ENCODE results near the gene SARM1.

SARM1 gene

GRCh38 chr17:28371245-28372202, at the start of gene SARM1:
SARM1 (plus strand) TSS chr17:28371694; CDS start chr17:28372033, 339 bp downstream.
- H3K27ac Mint-ChIP-seq = peak within 1 kb of the TSS; percentile 93
- ATAC-seq (peak; percentile 91), DNase-seq (ENCODE audit: low spot score in 2 of 2) (peak; percentile 86 to 97)
- peak within 1 kb of the TSS; percentile 84 for H3K4me3 Mint-ChIP-seq
- peaks cover 26% of the 10 kb centered on the region for H3K4me1 Mint-ChIP-seq
- H3K36me3 Mint-ChIP-seq = peaks cover 12% of the 10 kb centered on the region
- H3K9me3 Mint-ChIP-seq = no peaks in the 10 kb centered on the region

GRCh38 chr17:28324267-28324745, 47.2 kb upstream of the SARM1 start:
- ATAC-seq = no peak
- no peak overlapping the region for H3K27ac Mint-ChIP-seq
- H3K4me1 Mint-ChIP-seq = peaks cover 46% of the 10 kb centered on the region
- peaks cover 47% of the 10 kb centered on the region for H3K36me3 Mint-ChIP-seq
- H3K9me3 Mint-ChIP-seq = no peaks in the 10 kb centered on the region
- no peak for DNase-seq (ENCODE audit: low spot score in 2 of 2)
- no peak overlapping the region for H3K4me3 Mint-ChIP-seq

GRCh38 chr17:28324781-28325180, 46.7 kb upstream of the SARM1 start:
- DNase-seq (ENCODE audit: low spot score in 2 of 2) (no peak), ATAC-seq (no peak)
- Mint-ChIP-seq H3K4me3 (no peak overlapping the region), H3K27ac (no peak overlapping the region), H3K9me3 (no peaks in the 10 kb centered on the region), H3K4me1 (peaks cover 44% of the 10 kb centered on the region), H3K36me3 (peaks cover 51% of the 10 kb centered on the region)

- H3K4me1 Mint-ChIP-seq = peaks cover 40% of the 10 kb centered on the region
- no peak for DNase-seq (ENCODE audit: low spot score in 2 of 2)
- ATAC-seq = no peak
- H3K36me3 Mint-ChIP-seq = peaks cover 51% of the 10 kb centered on the region
- H3K9me3 Mint-ChIP-seq = no peaks in the 10 kb centered on the region
- no peak overlapping the region for H3K27ac Mint-ChIP-seq
- no peak overlapping the region for H3K4me3 Mint-ChIP-seq
Observed at GRCh38 chr17:28325211-28325610, 46.3 kb upstream of the SARM1 start.

GRCh38 chr17:28326114-28326513, 45.4 kb upstream of the SARM1 start:
- ATAC-seq = no peak
- Mint-ChIP-seq H3K4me3 (no peak overlapping the region), H3K9me3 (no peaks in the 10 kb centered on the region), H3K27ac (no peak overlapping the region), H3K4me1 (peaks cover 31% of the 10 kb centered on the region), H3K36me3 (peaks cover 54% of the 10 kb centered on the region)
- DNase-seq (ENCODE audit: low spot score in 2 of 2) = no peak

- DNase-seq (ENCODE audit: low spot score in 2 of 2) (peak in 1 of 2 donors; percentile 74), ATAC-seq (peak; percentile 100)
- no peak overlapping the region for H3K4me3 Mint-ChIP-seq
- no peaks in the 10 kb centered on the region for H3K9me3 Mint-ChIP-seq
- H3K27ac Mint-ChIP-seq = peak overlapping the region; percentile 52
- H3K4me1 Mint-ChIP-seq = peaks cover 25% of the 10 kb centered on the region
- peaks cover 62% of the 10 kb centered on the region for H3K36me3 Mint-ChIP-seq
Observed at GRCh38 chr17:28327031-28327607, 44.4 kb upstream of the SARM1 start.

- peaks cover 28% of the 10 kb centered on the region for H3K4me1 Mint-ChIP-seq
- DNase-seq (ENCODE audit: low spot score in 2 of 2) = no peak
- H3K36me3 Mint-ChIP-seq = peaks cover 62% of the 10 kb centered on the region
- H3K9me3 Mint-ChIP-seq = no peaks in the 10 kb centered on the region
- peak overlapping the region; percentile 52 for H3K27ac Mint-ChIP-seq
- H3K4me3 Mint-ChIP-seq = no peak overlapping the region
- no peak for ATAC-seq
Observed at GRCh38 chr17:28327709-28328108, 43.8 kb upstream of the SARM1 start.

- DNase-seq (ENCODE audit: low spot score in 2 of 2) (no peak), ATAC-seq (no peak)
- Mint-ChIP-seq H3K4me3 (no peak overlapping the region), H3K4me1 (peaks cover 28% of the 10 kb centered on the region), H3K27ac (no peak overlapping the region), H3K9me3 (no peaks in the 10 kb centered on the region), H3K36me3 (peaks cover 62% of the 10 kb centered on the region)
Observed at GRCh38 chr17:28328325-28328724, 43.2 kb upstream of the SARM1 start.

- H3K9me3 Mint-ChIP-seq = no peaks in the 10 kb centered on the region
- no peak for ATAC-seq
- H3K4me3 Mint-ChIP-seq = no peak overlapping the region
- no peak for DNase-seq (ENCODE audit: low spot score in 2 of 2)
- no peak overlapping the region for H3K27ac Mint-ChIP-seq
- peaks cover 44% of the 10 kb centered on the region for H3K4me1 Mint-ChIP-seq
- peaks cover 67% of the 10 kb centered on the region for H3K36me3 Mint-ChIP-seq
Observed at GRCh38 chr17:28330671-28331070, 40.8 kb upstream of the SARM1 start.

GRCh38 chr17:28331891-28332420, 39.5 kb upstream of the SARM1 start:
- Mint-ChIP-seq H3K27ac (peak overlapping the region; percentile 33), H3K4me1 (peaks cover 39% of the 10 kb centered on the region), H3K9me3 (no peaks in the 10 kb centered on the region), H3K4me3 (no peak overlapping the region), H3K36me3 (peaks cover 58% of the 10 kb centered on the region)
- ATAC-seq (no peak), DNase-seq (ENCODE audit: low spot score in 2 of 2) (no peak)

- ATAC-seq = no peak
- H3K36me3 Mint-ChIP-seq = peaks cover 50% of the 10 kb centered on the region
- H3K27ac Mint-ChIP-seq = peak overlapping the region; percentile 96
- no peak for DNase-seq (ENCODE audit: low spot score in 2 of 2)
- H3K9me3 Mint-ChIP-seq = no peaks in the 10 kb centered on the region
- peak overlapping the region; percentile 95 for H3K4me3 Mint-ChIP-seq
- peaks cover 39% of the 10 kb centered on the region for H3K4me1 Mint-ChIP-seq
Observed at GRCh38 chr17:28333083-28333746, 38.3 kb upstream of the SARM1 start.

- DNase-seq (ENCODE audit: low spot score in 2 of 2) = no peak
- no peaks in the 10 kb centered on the region for H3K9me3 Mint-ChIP-seq
- peaks cover 45% of the 10 kb centered on the region for H3K4me1 Mint-ChIP-seq
- peak overlapping the region; percentile 96 for H3K27ac Mint-ChIP-seq
- H3K36me3 Mint-ChIP-seq = peaks cover 40% of the 10 kb centered on the region
- H3K4me3 Mint-ChIP-seq = peak overlapping the region; percentile 95
- ATAC-seq = no peak
Observed at GRCh38 chr17:28334171-28334570, 37.3 kb upstream of the SARM1 start.

GRCh38 chr17:28334666-28335200, 36.8 kb upstream of the SARM1 start:
- Mint-ChIP-seq H3K36me3 (peaks cover 39% of the 10 kb centered on the region), H3K27ac (peak overlapping the region; percentile 96), H3K4me3 (peak overlapping the region; percentile 95), H3K4me1 (peaks cover 49% of the 10 kb centered on the region), H3K9me3 (no peaks in the 10 kb centered on the region)
- ATAC-seq (no peak), DNase-seq (ENCODE audit: low spot score in 2 of 2) (no peak)

- peak within 1 kb of the TSS; percentile 96 for H3K27ac Mint-ChIP-seq
- H3K36me3 Mint-ChIP-seq = peaks cover 39% of the 10 kb centered on the region
- ATAC-seq (peak; percentile 98), DNase-seq (ENCODE audit: low spot score in 2 of 2) (peak; percentile 88 to 98)
- no peaks in the 10 kb centered on the region for H3K9me3 Mint-ChIP-seq
- peaks cover 53% of the 10 kb centered on the region for H3K4me1 Mint-ChIP-seq
- H3K4me3 Mint-ChIP-seq = peak within 1 kb of the TSS; percentile 95
Observed at GRCh38 chr17:28335201-28335958, 36.1 kb upstream of the SARM1 start, which contains the start of the genes IFT20 and TNFAIP1. IFT20 (minus strand) TSS chr17:28335472; CDS start chr17:28331985, 3,487 bp downstream. TNFAIP1 (plus strand) TSS chr17:28335761; CDS start chr17:28339522, 3,761 bp downstream.
